Loucy (cell line): ENCODE data around the gene SH3RF2.

ENCODE experiments used
- CTCF ChIP-seq: fragments of 200-600 bp; sonication (generic); conservative IDR thresholded peaks from 2 replicates; pipeline ENCODE4 v1.5.1; 2014; ENCODE audit warnings: mild to moderate bottlenecking, antibody characterized with exemption, low read length
- EZH2phosphoT487 ChIP-seq: fragments of 200-600 bp; IDR thresholded peaks from 2 replicates; pipeline ENCODE4 v1.6.1; 2018; ENCODE audit warnings: antibody characterized with exemption, mild to moderate bottlenecking, moderate library complexity, borderline replicate concordance

DNA sequence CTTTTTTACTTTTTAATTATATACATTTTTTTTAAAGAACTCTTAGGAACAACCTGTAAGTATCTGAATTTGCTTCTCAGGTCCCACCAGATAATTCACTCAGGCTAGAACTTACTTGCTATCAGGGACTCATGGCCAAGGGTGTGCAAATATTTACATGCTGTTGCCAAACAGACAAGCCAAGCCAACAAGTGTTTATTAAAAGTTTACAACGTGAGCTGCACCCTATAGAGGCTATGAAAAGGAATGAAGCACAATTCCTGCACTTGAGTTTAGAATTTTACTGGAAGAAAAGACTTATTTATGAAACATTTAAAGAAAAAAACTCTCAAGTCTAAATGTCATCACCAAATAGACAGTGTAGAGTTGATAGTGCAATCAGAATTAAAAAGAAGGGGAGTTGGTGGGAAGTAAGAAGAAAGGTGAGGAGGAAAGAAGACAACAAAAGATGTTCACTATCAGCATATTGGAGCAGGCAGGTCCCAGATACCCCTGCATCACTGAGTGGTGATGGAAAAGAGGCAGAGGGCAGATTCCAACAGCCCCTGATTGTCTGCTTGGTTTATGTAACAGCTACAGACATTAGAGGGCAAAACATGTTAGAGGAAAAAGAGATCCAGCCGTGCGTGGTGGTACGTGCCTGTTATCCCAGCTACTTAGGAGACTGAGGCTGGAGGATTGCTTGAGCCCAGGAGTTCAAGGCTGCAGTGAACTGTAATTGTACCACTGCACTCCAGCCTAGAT is 32.8 kb downstream of the SH3RF2 start:
- no peak for TF ChIP-seq CTCF
- no peak for TF ChIP-seq EZH2phosphoT487
